Colonic mucosa (tissue), 4 donors: Measurements from ENCODE around the gene XK. TPM values are rescaled to one million over a fixed set of nuclear protein-coding genes. Genes with fewer than 3 reads are reported as not detected.

Source experiments
- DNase-seq: peaks from one replicate; pipeline ENCODE4 v3.0.0-alpha.2; 2020
- H3K27ac ChIP-seq: fragments of 200-600 bp; one replicate; pipeline ENCODE4 v1.8.0; 2021
- H3K27me3 ChIP-seq: fragments of 200-600 bp; one replicate; pipeline ENCODE4 v1.8.0; 2021
- H3K36me3 ChIP-seq: fragments of 200-600 bp; one replicate; pipeline ENCODE4 v1.8.0; 2021
- H3K4me1 ChIP-seq: fragments of 200-600 bp; one replicate; pipeline ENCODE4 v1.8.0; 2021; ENCODE audit warnings: mild to moderate bottlenecking
- H3K4me3 ChIP-seq: fragments of 200-600 bp; one replicate; pipeline ENCODE4 v1.8.0; 2021
- H3K9ac ChIP-seq, 2 donors: one replicate each; pipeline ENCODE4 v1.7.0; 2013; ENCODE audit warnings: control low read depth in 2 of 2, low read depth in 2 of 2, low read length in 2 of 2
- H3K9me3 ChIP-seq: fragments of 200-600 bp; one replicate; pipeline ENCODE4 v1.8.0; 2021
- CTCF ChIP-seq: fragments of 200-600 bp; IDR thresholded peaks from one replicate; pipeline ENCODE4 v1.8.0; 2022; ENCODE audit warnings: antibody characterized with exemption, mild to moderate bottlenecking
- intact Hi-C: fragments of 100-400 bp; cut with DNase I; formaldehyde crosslinking; loops from one replicate; pipeline ENCODE4 v1.14.1; 2022
- total RNA-seq, 2 donors: library from RNA; stranded (reverse); fragmentation: NEBNext Ultra II Directional in 1 of 2; extraction: Animal tissue kit (Norgen Biotek cat#: 25700) in 1 of 2; gene quantifications; one replicate each; pipeline ENCODE4 v1.2.1, GENCODE V29; 2021
- donor health status: healthy.
- donor health status: DM: no; HTN: no; CAD: no.
- donor health status: DM: no; HTN: no; CAD: no.

The XK gene
- total RNA-seq, 2 donors from 2014 or later, result 25.2 to 27.8 TPM

- intact Hi-C loops, result no loop called here
- Histone ChIP-seq H3K4me3 (no peak overlapping the region), H3K9me3 (no peaks in the 10 kb centered on the region), H3K27me3 (peaks cover 3% of the 10 kb centered on the region), H3K27ac (no peak overlapping the region), H3K4me1 (no peaks in the 10 kb centered on the region), H3K9ac (no peak overlapping the region), H3K36me3 (no peaks in the 10 kb centered on the region)
- no peak for TF ChIP-seq CTCF
- no peak for DNase-seq
Measured at GRCh38 chrX:37667141-37667540, 18.4 kb upstream of the XK start.

- Histone ChIP-seq H3K27ac (no peak overlapping the region), H3K36me3 (no peaks in the 10 kb centered on the region), H3K9ac (no peak overlapping the region), H3K9me3 (no peaks in the 10 kb centered on the region), H3K4me1 (peaks cover 3% of the 10 kb centered on the region), H3K27me3 (peaks cover 3% of the 10 kb centered on the region), H3K4me3 (no peak overlapping the region)
- intact Hi-C loops, result no loop called here
- TF ChIP-seq CTCF, result no peak
- no peak for DNase-seq
Measured at GRCh38 chrX:37672563-37672962, 13.0 kb upstream of the XK start.

- no peak for TF ChIP-seq CTCF
- no peaks in the 10 kb centered on the region for H3K9me3 ChIP-seq
- no peak for DNase-seq
- intact Hi-C loops, result no loop called here
- H3K27me3 ChIP-seq, result no peaks in the 10 kb centered on the region
- H3K4me3 ChIP-seq, result no peak overlapping the region
- no peaks in the 10 kb centered on the region for H3K36me3 ChIP-seq
- peaks cover 3% of the 10 kb centered on the region for H3K4me1 ChIP-seq
- no peak overlapping the region for H3K27ac ChIP-seq
- no peak overlapping the region for H3K9ac ChIP-seq
Measured at GRCh38 chrX:37676811-37677210, 8.8 kb upstream of the XK start.

- no peak for DNase-seq
- Histone ChIP-seq H3K27me3 (no peaks in the 10 kb centered on the region), H3K36me3 (no peaks in the 10 kb centered on the region), H3K9ac (no peak overlapping the region), H3K4me1 (peaks cover 3% of the 10 kb centered on the region), H3K9me3 (no peaks in the 10 kb centered on the region), H3K27ac (no peak overlapping the region), H3K4me3 (no peak overlapping the region)
- intact Hi-C loops, result no loop called here
- no peak for TF ChIP-seq CTCF
Measured at GRCh38 chrX:37677243-37677642, 8.3 kb upstream of the XK start.

- intact Hi-C loops, result no loop called here
- TF ChIP-seq CTCF, result no peak
- peaks cover 3% of the 10 kb centered on the region for H3K4me1 ChIP-seq
- no peak overlapping the region for H3K4me3 ChIP-seq
- H3K9ac ChIP-seq, result no peak overlapping the region
- DNase-seq, result no peak
- H3K9me3 ChIP-seq, result no peaks in the 10 kb centered on the region
- no peaks in the 10 kb centered on the region for H3K36me3 ChIP-seq
- no peak overlapping the region for H3K27ac ChIP-seq
- H3K27me3 ChIP-seq, result no peaks in the 10 kb centered on the region
Measured at GRCh38 chrX:37677765-37678164, 7.8 kb upstream of the XK start.

GRCh38 chrX:37678574-37678973, 7.0 kb upstream of the XK start:
- intact Hi-C loops, result no loop called here
- no peaks in the 10 kb centered on the region for H3K9me3 ChIP-seq
- H3K4me1 ChIP-seq, result peaks cover 3% of the 10 kb centered on the region
- TF ChIP-seq CTCF, result no peak
- H3K27me3 ChIP-seq, result no peaks in the 10 kb centered on the region
- no peak overlapping the region for H3K4me3 ChIP-seq
- H3K9ac ChIP-seq, result no peak overlapping the region
- DNase-seq, result no peak
- no peaks in the 10 kb centered on the region for H3K36me3 ChIP-seq
- no peak overlapping the region for H3K27ac ChIP-seq
